Activated gamma-delta T cell treated with Interleukin-2 at 50 U/mL for 16 hours (primary cell): ENCODE measurements around the gene TBC1D13.
"Not testable (repeated sequence)": the region's sequence is repeated elsewhere in the genome, so short reads cannot be mapped to it uniquely, and the experiment has no call there.

Source experiments
- DNase-seq: peaks from one replicate; pipeline ENCODE4 v3.0.0-alpha.2; 2020

Gene TBC1D13

GRCh38 chr9:128787659-128788058 lies 606 bp downstream of the TBC1D13 start:
- DNase-seq = no peak

- no peak for DNase-seq
Observed at GRCh38 chr9:128788445-128788844, 1.4 kb downstream of the TBC1D13 start.

GRCh38 chr9:128790536-128790935 lies 3.5 kb downstream of the TBC1D13 start:
- DNase-seq = no peak

DNA sequence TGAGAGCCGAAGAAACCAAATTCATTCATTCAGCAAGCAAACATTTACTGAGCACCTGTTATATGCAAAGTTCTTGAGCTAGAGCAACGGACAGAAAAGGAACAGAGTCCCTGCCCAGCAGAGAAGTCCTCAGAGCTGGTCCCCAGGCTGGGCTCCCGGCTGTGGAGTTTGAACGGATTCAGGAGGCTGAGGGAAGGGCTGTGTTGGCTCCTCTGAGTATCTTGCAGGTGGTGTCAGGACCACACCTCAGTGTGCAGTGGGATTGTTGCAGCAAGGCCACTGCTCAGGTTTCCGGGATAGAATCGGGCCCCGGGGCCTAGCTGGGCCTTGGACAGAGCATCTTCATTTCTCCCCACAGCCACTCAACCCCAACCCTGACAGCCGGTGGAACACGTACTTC lies 5.1 kb downstream of the TBC1D13 start:
- DNase-seq = no peak

DNA sequence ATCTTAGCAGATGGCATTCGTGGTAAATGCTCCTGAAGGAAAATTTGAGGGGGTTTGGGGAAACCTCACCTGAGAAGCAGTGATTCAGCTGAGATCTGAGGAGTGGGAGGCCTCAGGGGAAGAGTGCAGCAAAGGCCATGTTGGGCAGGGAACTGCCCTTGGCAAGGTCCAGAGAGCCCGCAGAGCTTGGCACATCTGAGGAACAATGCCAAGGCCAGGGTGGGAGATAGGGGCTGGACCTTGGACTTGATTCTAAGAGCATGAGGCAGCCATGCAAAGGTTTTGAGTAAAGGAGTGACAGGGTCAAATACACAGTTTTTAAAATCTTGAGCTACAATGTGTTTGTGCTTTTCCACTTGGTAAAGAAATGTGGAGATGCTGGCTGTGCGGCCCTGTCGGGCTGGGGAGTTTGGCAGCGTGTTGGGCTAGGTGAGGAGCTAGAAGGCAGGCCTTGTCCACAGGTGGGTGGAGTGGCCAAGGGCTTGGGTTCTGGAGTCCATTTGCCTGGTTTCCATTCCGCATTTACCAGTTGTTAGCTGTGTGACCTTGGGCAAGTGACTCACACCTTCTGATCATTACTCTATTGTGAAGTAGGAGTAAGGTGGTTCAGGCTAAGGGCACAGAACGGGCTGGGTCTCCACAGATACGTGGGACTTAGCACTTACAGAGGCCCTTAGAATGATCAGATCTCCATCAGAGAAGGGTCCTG lies 6.1 kb downstream of the TBC1D13 start:
- no peak for DNase-seq

GRCh38 chr9:128794961-128795360 lies 7.9 kb downstream of the TBC1D13 start:
- not testable (repeated sequence) for DNase-seq

- DNase-seq = no peak
Observed at GRCh38 chr9:128798896-128799295, 11.8 kb downstream of the TBC1D13 start.

- DNase-seq = no peak
Observed at GRCh38 chr9:128800061-128800460, 13.0 kb downstream of the TBC1D13 start.

- no peak for DNase-seq
Observed at GRCh38 chr9:128802482-128802881, 15.4 kb downstream of the TBC1D13 start.

GRCh38 chr9:128805661-128806060 lies 18.6 kb downstream of the TBC1D13 start:
- DNase-seq = no peak

DNA sequence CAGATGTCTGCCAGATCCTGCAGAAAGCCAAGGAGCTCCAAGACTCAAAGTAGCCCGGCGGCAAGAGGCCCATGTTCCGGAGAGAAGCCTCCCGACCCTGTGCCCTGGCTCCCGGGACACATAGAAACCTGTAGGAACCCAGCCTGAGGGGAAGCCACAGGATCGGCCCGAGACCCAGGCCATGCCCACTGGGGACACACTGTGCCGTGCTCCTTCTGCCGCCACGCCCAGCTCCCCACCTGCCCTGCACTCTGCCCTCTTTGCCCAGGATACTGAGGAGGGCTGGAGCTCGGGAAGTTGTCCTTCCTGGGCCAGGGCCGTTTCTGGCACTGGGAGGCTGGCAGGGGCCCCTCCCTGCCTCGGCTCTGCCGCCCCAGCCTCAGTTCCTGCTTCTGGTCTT lies 20.8 kb downstream of the TBC1D13 start:
- DNase-seq = no peak

GRCh38 chr9:128808543-128808942 lies 21.5 kb downstream of the TBC1D13 start:
- no peak for DNase-seq

DNA sequence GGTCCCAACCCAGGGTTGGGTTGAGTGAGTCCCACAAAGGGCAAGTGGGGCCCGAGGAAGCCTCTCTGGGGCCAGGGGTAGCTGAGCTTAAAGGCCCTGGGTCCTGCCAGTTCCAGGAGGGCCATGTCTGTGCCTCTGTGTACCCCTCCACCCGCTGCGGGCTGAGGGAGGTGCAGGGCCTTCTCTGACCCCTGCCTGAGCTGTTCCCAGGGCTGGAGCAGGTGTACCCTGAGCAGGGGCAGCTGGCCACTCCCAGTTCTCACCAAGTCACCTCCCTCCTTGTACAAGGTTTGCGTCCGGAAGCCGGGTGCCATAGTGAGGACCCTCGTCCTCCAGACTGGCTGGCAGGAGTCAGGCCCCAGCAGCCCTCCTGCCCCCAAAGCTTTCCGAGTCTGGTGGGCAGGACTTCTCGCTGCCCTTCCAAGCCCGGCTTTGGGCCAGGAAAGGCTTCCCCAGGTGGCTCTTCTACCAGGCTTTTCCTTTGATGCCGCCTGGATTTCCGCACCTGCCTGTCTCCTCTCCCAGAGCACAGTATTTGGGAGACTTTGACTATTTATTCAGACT lies 22.1 kb downstream of the TBC1D13 start:
- no peak for DNase-seq

- no peak for DNase-seq
Observed at GRCh38 chr9:128809831-128810230, 22.8 kb downstream of the TBC1D13 start.

DNA sequence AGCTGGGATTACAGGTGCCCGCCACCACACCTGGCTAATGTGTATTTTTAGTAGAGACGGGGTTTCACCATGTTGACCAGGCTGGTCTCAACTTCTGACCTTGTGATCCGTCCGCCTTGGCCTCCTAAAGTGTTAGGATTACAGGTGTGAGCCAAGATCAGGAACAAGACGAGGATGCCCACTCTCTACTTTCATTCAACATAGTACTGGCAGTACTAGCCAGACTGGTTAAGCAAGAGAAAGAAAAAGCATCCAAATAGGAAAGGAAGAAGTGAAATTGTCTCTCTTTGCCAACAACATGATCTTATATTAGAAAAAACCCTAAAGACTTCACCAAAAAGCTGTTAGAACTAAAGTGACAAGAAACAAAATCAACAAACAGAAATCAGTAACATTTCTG lies 23.8 kb downstream of the TBC1D13 start:
- no peak for DNase-seq

DNA sequence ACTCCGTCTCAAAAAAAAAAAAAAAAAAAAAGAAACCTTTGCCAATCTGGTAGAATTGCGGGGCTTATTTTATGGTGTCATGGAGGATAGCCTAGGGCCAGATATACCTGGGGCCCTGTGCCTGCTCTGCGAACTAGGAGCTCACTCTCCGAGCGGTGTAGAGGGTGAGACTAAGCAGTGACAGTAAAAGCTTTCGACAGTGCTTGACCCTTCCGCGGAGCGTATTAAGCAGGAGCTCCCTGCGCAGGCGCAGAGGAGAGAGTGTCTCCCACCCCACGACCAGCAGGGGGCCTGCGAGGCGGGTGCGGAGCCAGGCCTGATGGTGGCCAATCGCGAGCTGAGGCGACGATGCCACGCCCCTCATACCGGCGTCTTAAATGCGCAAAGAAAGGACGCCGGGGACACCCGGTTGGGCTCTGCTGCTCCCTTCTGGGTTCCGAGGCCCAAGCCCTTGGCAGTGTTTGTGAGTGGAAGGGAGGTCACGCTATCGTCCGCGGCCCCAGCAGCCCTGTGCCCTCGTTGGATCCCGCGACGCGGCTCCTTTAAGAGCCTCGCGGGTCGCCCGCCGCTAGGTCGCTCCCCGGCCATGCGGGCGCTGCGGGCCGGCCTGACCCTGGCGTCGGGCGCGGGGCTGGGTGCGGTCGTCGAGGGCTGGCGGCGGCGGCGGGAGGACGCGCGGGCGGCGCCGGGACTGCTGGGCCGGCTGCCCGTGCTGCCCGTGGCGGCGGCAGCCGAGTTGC lies 31.2 kb downstream of the TBC1D13 start, which contains the start of gene ENDOG:
TSS of gene ENDOG (plus strand) at position 402 of the 740 bp plus-strand sequence. CDS start at position 587, 185 bp downstream.
- peak; percentile 98 for DNase-seq

- peak; percentile 20 for DNase-seq
Observed at GRCh38 chr9:128818839-128819715, 32.0 kb downstream of the TBC1D13 start.

DNA sequence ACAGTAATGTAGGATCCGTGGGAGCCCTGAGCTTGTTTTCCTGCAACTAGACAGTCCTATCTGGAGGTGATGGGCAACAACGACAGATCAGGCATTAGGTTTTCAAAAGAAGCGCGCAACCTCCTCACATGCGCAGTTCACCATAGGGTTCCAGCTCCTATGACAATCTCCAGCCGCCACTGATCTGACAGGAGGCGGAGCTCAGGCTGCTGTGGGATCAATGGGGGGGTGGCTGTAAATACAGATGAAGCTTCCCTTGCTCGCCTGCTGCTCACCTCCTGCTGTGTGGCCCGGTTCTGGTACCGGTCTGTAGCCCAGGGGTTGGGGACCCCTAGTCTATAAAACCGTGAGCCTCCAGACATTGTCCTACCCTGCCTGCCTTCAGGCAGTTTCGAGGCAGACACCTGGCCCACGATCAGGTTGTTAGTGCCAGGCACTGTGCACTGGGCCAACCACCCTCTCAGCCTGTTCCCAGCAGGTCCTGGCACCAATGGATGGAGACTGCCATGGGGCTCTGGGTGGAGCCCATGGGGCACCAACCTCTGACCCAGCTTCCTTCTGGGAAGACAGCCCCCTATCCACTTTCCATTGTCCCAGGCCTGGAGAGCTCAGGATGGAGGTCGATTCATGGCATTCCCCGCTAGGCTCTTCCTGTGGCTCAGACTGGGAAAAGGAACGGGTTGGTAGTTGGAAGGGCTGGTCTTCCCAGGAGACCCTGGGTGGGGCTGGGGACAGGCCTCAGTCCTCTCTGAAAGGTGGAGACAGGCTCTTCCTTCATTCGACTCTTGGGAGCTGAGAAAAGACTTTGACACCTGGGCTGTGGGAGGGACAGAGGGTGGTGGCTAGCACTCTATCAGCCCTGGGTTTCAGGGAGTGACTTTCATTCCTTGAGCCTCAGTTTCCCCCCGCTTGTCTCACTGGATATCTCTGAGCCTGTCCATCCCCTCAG lies 32.9 kb downstream of the TBC1D13 start:
- no peak for DNase-seq

- no peak for DNase-seq
Observed at GRCh38 chr9:128820665-128821583, 33.9 kb downstream of the TBC1D13 start.

GRCh38 chr9:128821584-128822406 lies 34.7 kb downstream of the TBC1D13 start:
- DNase-seq = no peak
